MCF 10A (cell line): ENCODE measurements around the gene KRTAP13-3. TPM values are rescaled to one million over a fixed set of nuclear protein-coding genes. Genes with fewer than 3 reads are reported as not detected.

Source experiments
- BruUV-seq: library from RNA; stranded (reverse); fragments of 400-500 nt; replicated peaks from 2 replicates; lab custom pipeline; 2021; lab: Mats Ljungman, UMichigan
- CTCF ChIA-PET: fragments of 300-600 bp; sonication (Branson Sonifier 250); formaldehyde crosslinking; extraction: SDS; loops from one replicate; lab custom pipeline; 2021; ENCODE audit warnings: antibody characterized with exemption, inconsistent platforms; lab: Yijun Ruan, JAX
- POLR2A ChIA-PET: fragments of 300-600, 350-650 bp; sonication (Branson Sonifier 250); formaldehyde crosslinking; extraction: SDS; loops from one replicate; lab custom pipeline; 2020; ENCODE audit warnings: antibody characterized with exemption, inconsistent platforms; lab: Yijun Ruan, JAX
- DNase-seq: peaks from one replicate; pipeline ENCODE4 v3.0.0-alpha.2; 2018; ENCODE audit not compliant: unreplicated experiment
- H3K27ac Mint-ChIP-seq: one replicate; pipeline ENCODE4 v1.8.0; 2022; ENCODE audit warnings: mild to moderate bottlenecking, low read depth, mixed read lengths; ENCODE audit not compliant: unreplicated experiment
- H3K27me3 Mint-ChIP-seq: one replicate; pipeline ENCODE4 v1.8.0; 2022; ENCODE audit warnings: mixed read lengths; ENCODE audit not compliant: insufficient read depth, unreplicated experiment
- H3K36me3 Mint-ChIP-seq: one replicate; pipeline ENCODE4 v1.8.0; 2022; ENCODE audit warnings: mild to moderate bottlenecking, moderate library complexity, mixed read lengths; ENCODE audit not compliant: insufficient read depth, unreplicated experiment
- H3K4me1 Mint-ChIP-seq: one replicate; pipeline ENCODE4 v1.8.0; 2022; ENCODE audit warnings: mixed read lengths; ENCODE audit not compliant: insufficient read depth, unreplicated experiment
- H3K4me3 Mint-ChIP-seq: one replicate; pipeline ENCODE4 v1.8.0; 2022; ENCODE audit warnings: mild to moderate bottlenecking, moderate library complexity, mixed read lengths; ENCODE audit not compliant: unreplicated experiment
- H3K9me3 Mint-ChIP-seq: one replicate; pipeline ENCODE4 v1.8.0; 2022; ENCODE audit warnings: mixed read lengths; ENCODE audit not compliant: unreplicated experiment
- intact Hi-C: fragments of 100-400 bp; cut with micrococcal nuclease; formaldehyde crosslinking; loops from 2 replicates; pipeline ENCODE4 v1.14.1; 2022
- total RNA-seq: library from RNA; stranded (reverse); gene quantifications from 2 replicates; pipeline ENCODE4 v1.2.3, GENCODE V29; 2022
- TF ChIP-seq, protein P1 (sequence below): fragments of 200-600 bp; IDR thresholded peaks from one replicate; pipeline ENCODE4 v1.8.0; 2022; ENCODE audit warnings: antibody characterized with exemption, mild to moderate bottlenecking; ENCODE audit not compliant: unreplicated experiment

The KRTAP13-3 gene
- total RNA-seq, 1 experiment from 2014 or later: not detected

DNA sequence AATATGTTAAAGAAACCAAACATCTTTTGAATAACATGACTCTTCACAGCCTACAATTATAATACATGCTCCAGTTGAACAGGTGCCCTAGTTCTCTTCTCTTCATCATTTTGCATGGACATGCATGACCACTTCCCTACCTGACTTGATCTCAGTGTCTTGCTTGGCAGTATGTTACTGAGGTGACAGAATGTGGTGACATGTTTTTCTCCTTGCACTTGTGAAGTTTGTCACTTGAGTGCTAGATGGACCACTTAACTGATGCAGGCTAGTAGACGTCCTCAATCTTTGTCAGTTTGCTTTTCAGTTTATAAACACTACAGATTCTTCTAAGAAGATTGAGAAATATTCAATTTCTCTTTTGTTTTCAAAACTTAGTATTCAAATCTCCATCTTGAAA, 43.5 kb downstream of the KRTAP13-3 start:
- H3K9me3 Mint-ChIP-seq: peaks cover 6% of the 10 kb centered on the region
- H3K4me1 Mint-ChIP-seq: peaks cover 9% of the 10 kb centered on the region
- CTCF ChIA-PET: no interaction called here
- no peak overlapping the region for H3K27ac Mint-ChIP-seq
- no TSS peak for BruUV-seq
- POLR2A ChIA-PET: no interaction called here
- no peaks in the 10 kb centered on the region for H3K36me3 Mint-ChIP-seq
- peaks cover 42% of the 10 kb centered on the region for H3K27me3 Mint-ChIP-seq
- H3K4me3 Mint-ChIP-seq: no peak overlapping the region
- intact Hi-C loops: no loop called here
- TF ChIP-seq, protein P1, sequence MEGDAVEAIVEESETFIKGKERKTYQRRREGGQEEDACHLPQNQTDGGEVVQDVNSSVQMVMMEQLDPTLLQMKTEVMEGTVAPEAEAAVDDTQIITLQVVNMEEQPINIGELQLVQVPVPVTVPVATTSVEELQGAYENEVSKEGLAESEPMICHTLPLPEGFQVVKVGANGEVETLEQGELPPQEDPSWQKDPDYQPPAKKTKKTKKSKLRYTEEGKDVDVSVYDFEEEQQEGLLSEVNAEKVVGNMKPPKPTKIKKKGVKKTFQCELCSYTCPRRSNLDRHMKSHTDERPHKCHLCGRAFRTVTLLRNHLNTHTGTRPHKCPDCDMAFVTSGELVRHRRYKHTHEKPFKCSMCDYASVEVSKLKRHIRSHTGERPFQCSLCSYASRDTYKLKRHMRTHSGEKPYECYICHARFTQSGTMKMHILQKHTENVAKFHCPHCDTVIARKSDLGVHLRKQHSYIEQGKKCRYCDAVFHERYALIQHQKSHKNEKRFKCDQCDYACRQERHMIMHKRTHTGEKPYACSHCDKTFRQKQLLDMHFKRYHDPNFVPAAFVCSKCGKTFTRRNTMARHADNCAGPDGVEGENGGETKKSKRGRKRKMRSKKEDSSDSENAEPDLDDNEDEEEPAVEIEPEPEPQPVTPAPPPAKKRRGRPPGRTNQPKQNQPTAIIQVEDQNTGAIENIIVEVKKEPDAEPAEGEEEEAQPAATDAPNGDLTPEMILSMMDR: no peak
- DNase-seq: no peak

Other genes with a start within 250 kb of the KRTAP13-3 start
- not detected in 2 replicates for gene CLDN8, start 209.8 kb downstream of the KRTAP13-3 start, total RNA-seq
- gene KRTAP24-1, start 143.0 kb downstream of the KRTAP13-3 start, total RNA-seq: not detected in 2 replicates
- not detected in 2 replicates for gene KRTAP25-1, start 136.4 kb downstream of the KRTAP13-3 start, total RNA-seq
- not detected in 2 replicates for gene KRTAP26-1, start 105.6 kb downstream of the KRTAP13-3 start, total RNA-seq
- gene KRTAP27-1, start 88.2 kb downstream of the KRTAP13-3 start, total RNA-seq: not detected in 2 replicates
- not detected in 2 replicates for gene KRTAP23-1, start 77.3 kb downstream of the KRTAP13-3 start, total RNA-seq
- not detected in 2 replicates for gene KRTAP13-2, start 53.7 kb downstream of the KRTAP13-3 start, total RNA-seq
- gene KRTAP13-1, start 29.9 kb downstream of the KRTAP13-3 start, total RNA-seq: not detected in 2 replicates
- gene KRTAP13-4, start 4.3 kb upstream of the KRTAP13-3 start, total RNA-seq: not detected in 2 replicates
- gene KRTAP15-1, start 14.3 kb upstream of the KRTAP13-3 start, total RNA-seq: not detected in 2 replicates
- gene KRTAP19-1, start 54.4 kb upstream of the KRTAP13-3 start, total RNA-seq: not detected in 2 replicates
- not detected in 2 replicates for gene KRTAP19-2, start 61.5 kb upstream of the KRTAP13-3 start, total RNA-seq
- gene KRTAP19-3, start 66.1 kb upstream of the KRTAP13-3 start, total RNA-seq: not detected in 2 replicates
- gene KRTAP19-4, start 71.2 kb upstream of the KRTAP13-3 start, total RNA-seq: not detected in 2 replicates
- not detected in 2 replicates for gene KRTAP19-5, start 76.2 kb upstream of the KRTAP13-3 start, total RNA-seq
- gene KRTAP19-6, start 115.9 kb upstream of the KRTAP13-3 start, total RNA-seq: not detected in 2 replicates
- gene KRTAP19-7, start 135.4 kb upstream of the KRTAP13-3 start, total RNA-seq: not detected in 2 replicates
- not detected in 2 replicates for gene KRTAP22-2, start 164.5 kb upstream of the KRTAP13-3 start, total RNA-seq
- gene KRTAP6-3, start 166.5 kb upstream of the KRTAP13-3 start, total RNA-seq: not detected in 2 replicates
- gene KRTAP6-2, start 173.0 kb upstream of the KRTAP13-3 start, total RNA-seq: not detected in 2 replicates
- gene KRTAP22-1, start 175.2 kb upstream of the KRTAP13-3 start, total RNA-seq: not detected in 2 replicates
- gene KRTAP6-1, start 188.0 kb upstream of the KRTAP13-3 start, total RNA-seq: not detected in 2 replicates
- not detected in 2 replicates for gene KRTAP20-1, start 190.5 kb upstream of the KRTAP13-3 start, total RNA-seq
- gene KRTAP20-4, start 194.7 kb upstream of the KRTAP13-3 start, total RNA-seq: not detected in 2 replicates
- not detected in 2 replicates for gene KRTAP20-2, start 209.3 kb upstream of the KRTAP13-3 start, total RNA-seq
- not detected in 2 replicates for gene KRTAP20-3, start 216.9 kb upstream of the KRTAP13-3 start, total RNA-seq